HCT116 (cell line): ENCODE data around the gene CEP170B. TPM values are rescaled to one million over a fixed set of nuclear protein-coding genes. Genes with fewer than 3 reads are reported as not detected.

Experiments
- ATAC-seq: fragments of 200-7000 bp; cut with Tn5 transposase; 2 replicates; pipeline ENCODE4 v1.9.1; 2020; ENCODE audit warnings: mild to moderate bottlenecking, moderate library complexity
- BruUV-seq: library from RNA; stranded (reverse); fragments of 400-500 nt; replicated peaks from 2 replicates; lab custom pipeline; 2021; lab: Mats Ljungman, UMichigan
- CTCF ChIA-PET: fragments of 300-600 bp; sonication (Branson Sonifier 250); formaldehyde crosslinking; loops from one replicate; lab custom pipeline; 2021; ENCODE audit warnings: antibody characterized with exemption; lab: Charles Lee
- POLR2A ChIA-PET: fragments of 300-600, 350-600 bp; sonication (Branson Sonifier 250); formaldehyde crosslinking; loops from one replicate; lab custom pipeline; 2021; ENCODE audit warnings: antibody characterized with exemption; lab: Charles Lee
- RAD21 ChIA-PET, 2 experiments: fragments of 300-600 bp; sonication (Branson Sonifier 250); formaldehyde crosslinking; loops; one replicate each; lab custom pipeline; 2023; ENCODE audit warnings: low total read pairs in 2 of 2; ENCODE audit not compliant: uncharacterized antibody in 2 of 2, unreplicated experiment in 2 of 2, low non-redundant PET in 1 of 2; lab: Charles Lee
- DNase-seq: peaks from one replicate; pipeline ENCODE4 v3.0.0-alpha.2; 2010; ENCODE audit warnings: low read depth, low spot score
- H2AFZ ChIP-seq: fragments of 200-600 bp; shearing (Covaris generic), sonication (generic); 2 replicates; pipeline ENCODE4 v1.6.1; 2017; ENCODE audit warnings: low read depth, mixed run types, mixed read lengths, antibody characterized with exemption, low read length; ENCODE audit not compliant: poor library complexity, severe bottlenecking
- H3K27ac ChIP-seq: 2 replicates; pipeline ENCODE4 v1.5.1; 2012; ENCODE audit warnings: low read depth, low read length
- H3K27me3 ChIP-seq: fragments of 200-600 bp; sonication (generic); 2 replicates; pipeline ENCODE4 v1.6.1; 2016; ENCODE audit warnings: mixed run types, low read length, mixed read lengths; ENCODE audit not compliant: insufficient read depth
- H3K36me3 ChIP-seq, 2 experiments: fragments of 200-500 bp in 1 of 2; fragments of 200-600 bp in 1 of 2; sonication (Bioruptor generic) in 1 of 2; sonication (generic) in 1 of 2; 2 replicates each; pipeline versions ENCODE4 v1.5.1 to v1.6.1; 2014 to 2016; ENCODE audit warnings: low read length in 2 of 2, inconsistent platforms in 1 of 2, mixed read lengths in 1 of 2, mixed run types in 1 of 2; ENCODE audit not compliant: insufficient read depth in 2 of 2, control insufficient read depth in 1 of 2
- H3K4me1 ChIP-seq, 2 experiments: fragments of 200-600 bp in 1 of 2; sonication (generic) in 1 of 2; 2 replicates each; pipeline versions ENCODE4 v1.5.1 to v1.6.1; 2012 to 2017; ENCODE audit warnings: low read length in 2 of 2, inconsistent platforms in 1 of 2, mild to moderate bottlenecking in 1 of 2, mixed read lengths in 1 of 2, mixed run types in 1 of 2, moderate library complexity in 1 of 2; ENCODE audit not compliant: insufficient read depth in 2 of 2, control insufficient read depth in 1 of 2
- H3K4me2 ChIP-seq: fragments of 200-600 bp; sonication (generic); 2 replicates; pipeline ENCODE4 v1.6.1; 2017; ENCODE audit warnings: mixed run types, low read length, mixed read lengths
- H3K4me3 ChIP-seq, 2 experiments: fragments of 200-600 bp in 1 of 2; sonication (generic) in 1 of 2; replicated peaks in 1 of 2; 2 replicates each; pipeline ENCODE4 v1.5.1; 2011 to 2016; ENCODE audit warnings: low read length in 2 of 2, control low read depth in 1 of 2, low read depth in 1 of 2, mild to moderate bottlenecking in 1 of 2, mixed read lengths in 1 of 2, mixed run types in 1 of 2
- H3K79me2 ChIP-seq: fragments of 200-600 bp; sonication (generic); 2 replicates; pipeline ENCODE4 v1.6.1; 2017; ENCODE audit warnings: mild to moderate bottlenecking, mixed run types, low read length, moderate library complexity, mixed read lengths; ENCODE audit not compliant: insufficient read depth
- H3K9ac ChIP-seq: fragments of 200-600 bp; sonication (generic); 2 replicates; pipeline ENCODE4 v1.6.1; 2016; ENCODE audit warnings: low read length, mixed read lengths
- H3K9me2 ChIP-seq: fragments of 200-600 bp; sonication (generic), shearing (Covaris generic); 2 replicates; pipeline ENCODE4 v1.6.1; 2017; ENCODE audit warnings: mixed run types, mild to moderate bottlenecking, moderate library complexity; ENCODE audit not compliant: insufficient read depth
- H3K9me3 ChIP-seq, 2 experiments: fragments of 200-500 bp in 1 of 2; fragments of 200-600 bp in 1 of 2; sonication (Bioruptor generic) in 1 of 2; sonication (generic) in 1 of 2; 2 replicates each; pipeline ENCODE4 v1.6.1; 2014 to 2017; ENCODE audit warnings: low read length in 2 of 2, mixed read lengths in 2 of 2, inconsistent platforms in 1 of 2, low read depth in 1 of 2, mild to moderate bottlenecking in 1 of 2, mixed run types in 1 of 2, moderate library complexity in 1 of 2; ENCODE audit not compliant: control insufficient read depth in 1 of 2, insufficient read depth in 1 of 2
- H4K20me1 ChIP-seq: fragments of 200-600 bp; sonication (generic), shearing (Covaris generic); 2 replicates; pipeline ENCODE4 v1.6.1; 2017; ENCODE audit warnings: mixed run types, mild to moderate bottlenecking, moderate library complexity; ENCODE audit not compliant: insufficient read depth
- CBX3 ChIP-seq: IDR thresholded peaks from 2 replicates; pipeline ENCODE4 v1.6.1; 2012; ENCODE audit warnings: low read depth
- ELF1 ChIP-seq: IDR thresholded peaks from 2 replicates; pipeline ENCODE4 v1.6.1; 2012; ENCODE audit warnings: low read depth, borderline replicate concordance
- FOSL1 ChIP-seq: IDR thresholded peaks from 2 replicates; pipeline ENCODE4 v1.6.1; 2012; ENCODE audit warnings: low read depth
- JUND ChIP-seq: IDR thresholded peaks from 2 replicates; pipeline ENCODE4 v1.6.1; 2012
- POLR2A ChIP-seq: IDR thresholded peaks from 2 replicates; pipeline ENCODE4 v1.7.0; 2011; ENCODE audit warnings: borderline replicate concordance; ENCODE audit not compliant: insufficient read depth, insufficient read length; ENCODE audit errors: extremely low read depth
- POLR2AphosphoS5 ChIP-seq: IDR thresholded peaks from 2 replicates; pipeline ENCODE4 v1.6.1; 2011; ENCODE audit warnings: mild to moderate bottlenecking, low read depth, low read length, moderate library complexity
- RAD21 ChIP-seq: IDR thresholded peaks from 2 replicates; pipeline ENCODE4 v1.6.1; 2012; ENCODE audit warnings: low read depth, mild to moderate bottlenecking
- SIN3A ChIP-seq: IDR thresholded peaks from 2 replicates; pipeline ENCODE4 v1.6.1; 2012; ENCODE audit warnings: low read depth
- SRF ChIP-seq: IDR thresholded peaks from 2 replicates; pipeline ENCODE4 v1.6.1; 2012; ENCODE audit warnings: low read depth
- TCF7L2 ChIP-seq: IDR thresholded peaks from 2 replicates; pipeline ENCODE4 v1.7.0; 2011; ENCODE audit warnings: borderline replicate concordance, inconsistent platforms; ENCODE audit not compliant: insufficient read depth, insufficient read length; ENCODE audit errors: extremely low read depth
- YY1 ChIP-seq: IDR thresholded peaks from 2 replicates; pipeline ENCODE4 v1.6.1; 2011; ENCODE audit warnings: low read length, low read depth, moderate library complexity, mild to moderate bottlenecking; ENCODE audit not compliant: insufficient replicate concordance; ENCODE audit errors: extremely low read depth
- ZFX ChIP-seq: fragments of 450-650 bp; IDR thresholded peaks from 2 replicates; pipeline ENCODE4 v1.6.1; 2017
- intact Hi-C: fragments of 100-400 bp; cut with micrococcal nuclease; formaldehyde crosslinking; loops from 2 replicates; pipeline ENCODE4 v1.10.0; 2022
- total RNA-seq: library from RNA; stranded (reverse); gene quantifications from one replicate; pipeline ENCODE4 v1.2.1, GENCODE V29; 2021; ENCODE audit not compliant: unreplicated experiment
- TF ChIP-seq, protein P1 (sequence below): IDR thresholded peaks from 2 replicates; pipeline ENCODE4 v1.6.1; 2012; ENCODE audit warnings: low read depth

The CEP170B gene
- total RNA-seq, 1 experiment from 2014 or later = 45.9 TPM

DNA sequence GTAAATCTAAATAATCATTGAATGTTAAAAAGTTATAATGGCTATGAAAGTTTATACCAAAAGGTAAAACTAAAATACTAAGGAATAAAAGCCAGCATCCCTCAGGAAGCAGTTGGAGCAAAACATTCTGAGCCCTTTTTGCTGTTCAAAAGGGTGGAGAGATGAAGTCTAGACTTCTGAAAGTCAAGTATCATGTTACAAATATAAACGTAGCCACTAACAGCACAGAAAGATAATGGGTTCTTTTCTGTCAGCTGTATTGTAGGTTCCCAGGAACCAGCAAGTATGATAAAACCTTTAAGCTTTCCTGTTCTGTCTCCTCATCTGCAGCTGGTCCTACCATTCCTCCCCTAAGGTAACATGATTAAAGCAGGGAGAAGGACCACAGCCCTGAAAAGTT, 43.2 kb downstream of the CEP170B start:
- Histone ChIP-seq H3K9me3 (peaks cover 0 to 20% of the 10 kb centered on the region in 2 experiments; a peak in 1 of 4 replicates), H3K79me2 (no peaks in the 10 kb centered on the region), H3K27me3 (peaks cover 5% of the 10 kb centered on the region; the same call in 1 of the 2 replicates), H3K36me3 (no peaks in the 10 kb centered on the region), H3K4me3 (no peak overlapping the region), H4K20me1 (no peaks in the 10 kb centered on the region), H3K9ac (no peak overlapping the region), H3K4me2 (no peak overlapping the region), H3K9me2 (no peaks in the 10 kb centered on the region), H3K27ac (no peak overlapping the region), H3K4me1 (no peaks in the 10 kb centered on the region), H2AFZ (no peak overlapping the region)
- no peak for TF ChIP-seq TCF7L2
- no peak for TF ChIP-seq RAD21
- no peak for TF ChIP-seq CBX3
- TF ChIP-seq POLR2A = no peak
- no peak for TF ChIP-seq ELF1
- no peak for TF ChIP-seq POLR2AphosphoS5
- TF ChIP-seq SIN3A = no peak
- no peak for TF ChIP-seq YY1
- TF ChIP-seq ZFX = no peak
- no peak for TF ChIP-seq JUND
- TF ChIP-seq, protein P1, sequence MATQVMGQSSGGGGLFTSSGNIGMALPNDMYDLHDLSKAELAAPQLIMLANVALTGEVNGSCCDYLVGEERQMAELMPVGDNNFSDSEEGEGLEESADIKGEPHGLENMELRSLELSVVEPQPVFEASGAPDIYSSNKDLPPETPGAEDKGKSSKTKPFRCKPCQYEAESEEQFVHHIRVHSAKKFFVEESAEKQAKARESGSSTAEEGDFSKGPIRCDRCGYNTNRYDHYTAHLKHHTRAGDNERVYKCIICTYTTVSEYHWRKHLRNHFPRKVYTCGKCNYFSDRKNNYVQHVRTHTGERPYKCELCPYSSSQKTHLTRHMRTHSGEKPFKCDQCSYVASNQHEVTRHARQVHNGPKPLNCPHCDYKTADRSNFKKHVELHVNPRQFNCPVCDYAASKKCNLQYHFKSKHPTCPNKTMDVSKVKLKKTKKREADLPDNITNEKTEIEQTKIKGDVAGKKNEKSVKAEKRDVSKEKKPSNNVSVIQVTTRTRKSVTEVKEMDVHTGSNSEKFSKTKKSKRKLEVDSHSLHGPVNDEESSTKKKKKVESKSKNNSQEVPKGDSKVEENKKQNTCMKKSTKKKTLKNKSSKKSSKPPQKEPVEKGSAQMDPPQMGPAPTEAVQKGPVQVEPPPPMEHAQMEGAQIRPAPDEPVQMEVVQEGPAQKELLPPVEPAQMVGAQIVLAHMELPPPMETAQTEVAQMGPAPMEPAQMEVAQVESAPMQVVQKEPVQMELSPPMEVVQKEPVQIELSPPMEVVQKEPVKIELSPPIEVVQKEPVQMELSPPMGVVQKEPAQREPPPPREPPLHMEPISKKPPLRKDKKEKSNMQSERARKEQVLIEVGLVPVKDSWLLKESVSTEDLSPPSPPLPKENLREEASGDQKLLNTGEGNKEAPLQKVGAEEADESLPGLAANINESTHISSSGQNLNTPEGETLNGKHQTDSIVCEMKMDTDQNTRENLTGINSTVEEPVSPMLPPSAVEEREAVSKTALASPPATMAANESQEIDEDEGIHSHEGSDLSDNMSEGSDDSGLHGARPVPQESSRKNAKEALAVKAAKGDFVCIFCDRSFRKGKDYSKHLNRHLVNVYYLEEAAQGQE = no peak
- TF ChIP-seq SRF = no peak
- no peak for TF ChIP-seq FOSL1
- ChIA-PET RAD21 (no interaction called here), POLR2A (no interaction called here), CTCF (no interaction called here)
- BruUV-seq = no TSS peak
- no peak for ATAC-seq
- no peak for DNase-seq
- intact Hi-C loops = no loop called here
